ENCODE results near the gene PCBP3. TPM values are rescaled to one million over a fixed set of nuclear protein-coding genes. Genes with fewer than 3 reads are reported as not detected.
A peak's percentile ranks its signal among the peaks of the same experiment; 100 is the strongest.
"Not testable (repeated sequence)": the region's sequence is repeated elsewhere in the genome, so short reads cannot be mapped to it uniquely, and the experiment has no call there.

The PCBP3 gene
- total RNA-seq, 1 donor from 2014 or later = not detected

DNA sequence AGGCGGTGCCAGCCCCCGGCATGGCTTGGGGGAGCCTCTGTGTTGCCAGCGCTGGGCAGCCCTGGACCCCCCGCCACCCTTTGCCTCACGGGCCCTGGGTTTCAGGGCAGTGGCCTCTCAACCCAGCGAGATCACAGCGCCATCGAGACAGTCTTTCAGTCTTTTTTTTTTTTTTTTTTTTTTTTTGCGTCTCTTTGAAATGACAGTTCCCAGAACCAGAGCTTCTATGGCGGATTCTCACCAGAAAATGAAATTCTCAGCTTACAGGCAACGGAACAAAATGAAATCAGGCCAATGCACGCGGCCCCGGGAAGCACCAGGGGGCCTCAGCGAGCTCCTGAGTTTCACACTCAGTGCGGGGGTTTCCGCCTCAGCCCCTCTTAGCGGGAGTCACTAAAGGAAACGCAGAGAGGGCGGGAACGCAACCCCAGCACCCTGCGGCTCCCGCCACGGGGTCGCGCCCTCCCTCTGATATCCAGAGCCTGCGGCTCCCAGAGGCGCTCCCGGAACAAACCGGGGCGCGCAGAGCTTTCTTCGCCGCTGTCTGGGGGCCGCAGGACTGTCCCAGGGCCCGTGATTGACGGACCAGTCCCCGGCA, 330.0 kb downstream of the PCBP3 start:
- DNase-seq = peak; percentile 76

- peak; percentile 47 for DNase-seq
These were observed 330.8 kb downstream of the PCBP3 start for GRCh38 chr21:45974073-45975019.

GRCh38 chr21:45975020-45975666, 331.6 kb downstream of the PCBP3 start:
- DNase-seq = no peak

GRCh38 chr21:45975667-45976409, 332.3 kb downstream of the PCBP3 start:
- DNase-seq = not testable (repeated sequence)

GRCh38 chr21:45976701-45977311, 333.3 kb downstream of the PCBP3 start:
- no peak for DNase-seq

- no peak for DNase-seq
These were observed 333.9 kb downstream of the PCBP3 start for GRCh38 chr21:45977396-45977795.

DNA sequence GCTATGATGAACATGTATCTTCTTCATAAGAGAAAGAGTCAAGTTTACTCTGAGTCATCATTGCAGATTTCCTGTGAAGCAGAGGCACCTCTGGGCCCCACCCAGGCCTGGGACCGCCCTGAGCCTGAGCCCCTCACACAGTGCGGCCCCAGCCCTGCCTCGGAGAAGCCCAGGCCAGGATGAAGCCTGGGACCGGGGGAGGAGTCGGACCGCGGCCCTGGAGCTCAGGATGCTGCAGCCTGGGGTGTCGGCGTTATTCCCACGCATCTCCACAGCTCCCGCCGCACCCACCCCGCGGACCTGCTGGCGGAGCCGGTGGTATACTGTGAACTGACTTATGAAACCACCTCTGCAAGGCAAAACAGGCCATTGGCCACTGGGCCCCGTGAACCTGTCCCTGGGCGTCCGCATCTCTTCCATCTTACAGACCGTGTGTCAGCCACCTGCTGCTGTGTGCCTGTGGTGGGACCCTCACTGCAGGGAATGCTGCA, 335.7 kb downstream of the PCBP3 start:
- DNase-seq = no peak

DNA sequence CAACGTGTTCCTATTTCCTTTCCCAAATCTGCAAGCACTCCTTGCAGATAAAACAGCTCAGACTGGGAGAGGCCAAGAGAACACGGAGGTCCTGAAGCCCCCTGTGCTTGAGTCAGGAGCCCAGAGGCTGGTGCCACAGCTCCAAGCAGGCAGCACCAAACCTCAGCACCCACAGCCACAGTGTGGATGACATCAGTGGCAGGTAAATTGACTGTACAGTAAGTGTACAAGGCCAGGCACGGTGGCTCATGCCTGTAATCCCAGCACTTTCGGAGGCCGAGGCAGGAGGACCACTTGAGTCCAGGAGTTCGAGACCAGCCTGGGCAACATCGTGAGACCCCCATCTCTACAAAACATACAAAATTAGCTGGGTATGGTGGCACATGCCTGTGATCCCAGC, 336.1 kb downstream of the PCBP3 start:
- DNase-seq = no peak

DNA sequence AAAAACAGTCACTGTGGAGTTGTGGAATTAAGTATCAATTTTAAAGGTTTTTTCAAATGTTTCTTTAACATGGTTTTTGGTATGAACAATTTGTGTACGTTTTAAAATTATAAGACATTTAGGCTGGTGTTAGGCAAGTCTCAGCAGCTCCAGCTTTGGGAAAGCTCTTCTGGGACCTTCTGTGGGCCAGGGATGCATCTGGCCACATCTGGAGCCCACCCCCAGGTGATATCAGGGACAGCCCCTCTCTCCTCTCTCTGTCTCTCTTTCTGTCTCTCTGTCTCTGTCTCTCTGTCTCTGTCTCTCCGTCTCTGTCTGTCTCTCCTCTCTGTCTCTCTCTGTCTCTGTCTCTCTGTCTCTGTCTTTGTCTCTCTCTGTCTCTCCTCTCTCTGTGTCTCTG, 336.7 kb downstream of the PCBP3 start:
- no peak for DNase-seq

GRCh38 chr21:45980697-45981096, 337.2 kb downstream of the PCBP3 start:
- DNase-seq = no peak

GRCh38 chr21:45981151-45982091, 337.9 kb downstream of the PCBP3 start, which contains the start of gene COL6A1:
Gene COL6A1 (plus strand): TSS chr21:45981770. CDS start chr21:45981851, 81 bp downstream.
- peak; percentile 69 for DNase-seq

DNA sequence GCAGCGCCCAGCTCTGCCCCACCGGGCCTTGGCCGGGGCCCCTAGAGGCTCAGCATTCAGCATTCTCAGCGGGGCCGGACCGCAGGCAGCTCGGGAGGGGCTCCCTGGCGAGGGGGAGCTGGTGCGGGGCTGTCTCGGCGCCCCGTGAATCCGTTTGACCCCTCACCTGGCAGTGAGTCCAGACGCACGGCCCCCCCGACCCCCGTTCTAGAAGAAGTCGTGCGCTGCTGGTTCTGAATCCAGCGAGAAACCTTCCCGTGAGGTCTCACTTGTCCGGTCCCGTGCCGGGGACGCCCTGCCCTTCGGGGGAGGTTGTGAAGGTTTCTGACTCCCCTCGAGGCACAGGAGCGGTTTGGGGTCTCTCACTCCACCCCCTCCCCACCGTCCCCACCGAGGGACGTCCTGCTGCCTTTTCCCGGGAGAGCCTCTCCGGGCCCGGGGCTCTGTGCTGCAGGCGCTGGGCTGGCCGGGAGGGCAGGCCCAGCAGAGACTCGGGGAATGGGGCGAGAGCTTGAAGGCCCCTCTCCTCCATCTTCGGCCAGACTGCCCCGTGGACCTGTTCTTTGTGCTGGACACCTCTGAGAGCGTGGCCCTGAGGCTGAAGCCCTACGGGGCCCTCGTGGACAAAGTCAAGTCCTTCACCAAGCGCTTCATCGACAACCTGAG, 338.7 kb downstream of the PCBP3 start:
- no peak for DNase-seq

- no peak for DNase-seq
These were observed 339.5 kb downstream of the PCBP3 start for GRCh38 chr21:45982758-45983648.

DNA sequence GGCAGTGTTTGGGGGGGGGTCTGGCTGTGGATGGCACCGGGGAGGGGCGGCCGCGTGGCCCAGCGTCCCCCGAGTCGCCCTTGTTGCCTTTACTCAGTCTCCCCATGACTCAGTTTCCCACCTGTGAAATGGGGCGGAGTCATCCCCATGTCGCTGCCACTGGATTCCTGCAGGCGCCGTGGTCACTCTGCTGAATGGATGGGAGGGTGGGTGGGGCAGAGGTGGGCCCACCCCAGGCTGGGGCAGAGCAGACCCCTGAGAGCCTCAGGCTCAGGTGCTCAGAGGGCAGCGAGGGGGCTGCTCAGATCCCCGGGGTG, 340.1 kb downstream of the PCBP3 start:
- no peak for DNase-seq

DNA sequence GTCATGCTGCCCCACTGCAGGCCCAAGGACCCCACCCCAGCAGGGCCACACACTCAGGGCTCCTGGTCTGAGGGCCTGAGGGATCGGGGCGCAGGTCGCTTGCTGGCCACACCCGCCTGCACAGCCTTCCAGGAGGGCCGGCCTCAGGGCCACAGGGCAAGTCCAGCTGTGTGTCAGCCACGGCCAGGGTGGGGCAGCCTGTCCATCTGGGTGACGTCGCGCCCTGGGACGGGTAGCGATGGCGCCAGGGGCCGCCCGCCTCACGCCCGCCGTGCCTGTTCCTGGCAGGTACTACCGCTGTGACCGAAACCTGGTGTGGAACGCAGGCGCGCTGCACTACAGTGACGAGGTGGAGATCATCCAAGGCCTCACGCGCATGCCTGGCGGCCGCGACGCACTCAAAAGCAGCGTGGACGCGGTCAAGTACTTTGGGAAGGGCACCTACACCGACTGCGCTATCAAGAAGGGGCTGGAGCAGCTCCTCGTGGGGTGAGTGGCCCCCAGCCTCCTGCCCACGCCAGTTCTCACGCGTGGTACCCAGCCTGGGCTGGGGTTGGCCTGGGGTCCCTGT, 340.5 kb downstream of the PCBP3 start:
- no peak for DNase-seq

DNA sequence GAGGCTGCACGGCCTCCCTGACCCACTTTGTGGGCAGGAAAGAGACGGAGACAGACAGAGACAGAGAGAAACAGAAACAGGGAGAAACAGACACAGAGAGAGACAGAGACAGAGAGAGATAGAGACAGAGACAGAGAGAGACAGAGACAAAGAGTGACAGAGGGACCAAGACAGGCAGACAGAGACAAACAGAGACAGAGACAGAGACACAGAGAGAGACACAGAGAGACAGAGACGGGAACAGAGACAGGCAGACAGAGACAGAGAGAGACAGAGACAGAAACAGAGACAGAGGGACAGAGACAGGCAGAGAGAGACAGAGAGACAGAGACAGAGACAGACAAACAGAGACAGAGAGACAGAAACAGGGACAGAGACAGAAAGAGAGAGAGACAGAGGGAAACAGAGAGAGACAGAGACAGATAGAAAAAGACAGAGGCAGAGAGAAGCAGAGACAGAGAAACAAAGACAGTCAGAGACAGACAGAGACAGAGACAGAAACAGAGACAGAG, 341.1 kb downstream of the PCBP3 start:
- DNase-seq = no peak

DNA sequence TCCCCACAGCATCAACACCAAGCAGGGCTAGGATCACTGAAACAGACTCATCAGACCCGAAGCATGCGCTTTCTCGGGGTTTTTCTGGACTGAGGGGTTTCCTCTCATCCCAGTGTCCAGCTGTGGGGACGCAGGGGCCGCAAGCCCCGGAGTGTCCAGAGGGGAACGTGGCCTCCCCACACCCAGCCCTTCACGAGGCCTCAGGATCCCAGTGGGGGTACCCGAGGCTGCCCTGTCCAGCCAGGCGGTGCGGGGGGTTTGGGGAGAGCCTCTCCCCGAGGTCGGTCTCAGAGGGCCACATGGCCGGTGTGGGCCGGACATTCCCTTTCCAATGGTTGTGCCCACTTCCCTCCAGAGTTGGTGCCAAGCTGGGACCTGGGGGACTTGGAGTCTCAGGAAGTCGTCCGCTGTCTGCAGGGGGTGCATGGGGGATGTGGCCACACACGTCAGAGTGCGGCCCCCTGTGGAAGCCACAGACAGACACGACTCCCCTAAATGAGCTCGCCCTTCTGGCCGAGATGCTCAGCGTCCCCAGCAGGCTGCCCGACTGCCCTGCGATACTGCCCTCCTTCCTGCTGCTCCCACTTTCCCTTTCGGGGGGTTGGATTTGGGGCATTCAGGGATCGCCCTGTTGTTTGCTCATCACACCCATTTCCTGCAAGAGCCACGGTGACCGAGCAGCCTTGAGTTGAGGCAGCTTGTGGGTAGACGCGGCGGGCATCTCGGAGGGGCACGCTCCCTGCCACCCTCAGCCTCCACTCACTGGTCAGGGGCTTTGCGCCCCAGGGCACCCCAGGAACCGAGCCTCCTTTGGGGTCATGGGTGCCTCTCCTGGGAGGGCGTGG, 342.2 kb downstream of the PCBP3 start:
- no peak for DNase-seq
